ENCODE data around the gene FBXO27. TPM values are rescaled to one million over a fixed set of nuclear protein-coding genes. Genes with fewer than 3 reads are reported as not detected.
A peak's percentile ranks its signal among the peaks of the same experiment; 100 is the strongest.

FBXO27 gene
- total RNA-seq, 1 experiment from 2014 or later, result 3.8 TPM

- H3K27me3 Mint-ChIP-seq (ENCODE audit: insufficient read depth, unreplicated experiment), result no peaks in the 10 kb centered on the region
- BruUV-seq (replicated peaks), result TSS peak; percentile 66
- H3K4me3 Mint-ChIP-seq (ENCODE audit: unreplicated experiment), result peak within 1 kb of the TSS; percentile 100
- H3K4me1 Mint-ChIP-seq (ENCODE audit: low read depth, unreplicated experiment), result no peaks in the 10 kb centered on the region
- Histone ChIP-seq H3K4me1 (peaks cover 15% of the 10 kb centered on the region), H3K9me3 (peaks cover 7% of the 10 kb centered on the region), H3K4me3 (ENCODE audit: low read depth, low read length) (peak within 1 kb of the TSS; percentile 63), H3K27me3 (replicated peaks; ENCODE audit: control insufficient read depth, insufficient read depth, low read length) (no peaks in the 10 kb centered on the region), H3K36me3 (ENCODE audit: control insufficient read depth, insufficient read depth, low read length) (no peaks in the 10 kb centered on the region; the same call in 1 of the 2 replicates)
- ChIA-PET CTCF (interaction anchor here (0.6 to 2.4 kb wide), 16 partner anchors 8 to 573 kb away, joined by 3 to 15 read pairs (median 5); partner anchors contain the start of genes FAM98C, MRPS12 and SARS2), POLR2A (interaction anchor here (1.0 to 1.3 kb wide), 3 partner anchors 13 to 56 kb away, joined by 5 to 12 read pairs (median 5); partner anchors contain the start of gene MRPS12)
- DNase-seq, result peak; percentile 75 to 87
- no peak for TF ChIP-seq CTCF (IDR thresholded peaks at IDR 0.05; ENCODE audit: insufficient read depth in 1 of 2, low read depth in 1 of 2, low read length in 1 of 2, severe bottlenecking in 1 of 2, unreplicated experiment in 1 of 2)
- H3K36me3 Mint-ChIP-seq (ENCODE audit: insufficient read depth, unreplicated experiment), result peaks cover 35% of the 10 kb centered on the region
- peaks cover 4% of the 10 kb centered on the region for H3K9me3 Mint-ChIP-seq (ENCODE audit: unreplicated experiment)
- H3K27ac Mint-ChIP-seq (ENCODE audit: unreplicated experiment), result peak within 1 kb of the TSS; percentile 92
- intact Hi-C loops (cut with micrococcal nuclease; ENCODE audit: unreplicated experiment), result no loop called here
Measured at GRCh38 chr19:38975214-38975860, 57.0 kb downstream of the FBXO27 start, which contains the start of gene FBXO17. Gene FBXO17 (minus strand): TSS chr19:38975742. CDS start chr19:38950319, 25,423 bp downstream.

- H3K36me3 ChIP-seq (ENCODE audit: control insufficient read depth, insufficient read depth, low read length), result no peaks in the 10 kb centered on the region; the same call in 1 of the 2 replicates
- intact Hi-C loops (cut with micrococcal nuclease; ENCODE audit: unreplicated experiment), result no loop called here
- H3K4me3 Mint-ChIP-seq (ENCODE audit: unreplicated experiment), result peak overlapping the region; percentile 100
- no TSS peak for BruUV-seq (replicated peaks)
- POLR2A ChIA-PET, result interaction anchor here (0.6 kb wide), 1 partner anchor 114 kb away, joined by 6 read pairs; no protein-coding TSS in a partner anchor
- H3K9me3 Mint-ChIP-seq (ENCODE audit: unreplicated experiment), result no peaks in the 10 kb centered on the region
- no peaks in the 10 kb centered on the region for H3K4me1 Mint-ChIP-seq (ENCODE audit: low read depth, unreplicated experiment)
- TF ChIP-seq CTCF (IDR thresholded peaks at IDR 0.05; ENCODE audit: insufficient read depth in 1 of 2, low read depth in 1 of 2, low read length in 1 of 2, severe bottlenecking in 1 of 2, unreplicated experiment in 1 of 2), result no peak
- no peaks in the 10 kb centered on the region for H3K27me3 ChIP-seq (replicated peaks; ENCODE audit: control insufficient read depth, insufficient read depth, low read length)
- peak in 1 of 2 experiments; percentile 28 for DNase-seq
- CTCF ChIA-PET, result interaction anchor here (0.6 to 2.4 kb wide), 4 partner anchors 12 to 418 kb away, joined by 3 to 15 read pairs (median 4); no protein-coding TSS in a partner anchor
- peak overlapping the region; percentile 63 for H3K4me3 ChIP-seq (ENCODE audit: low read depth, low read length)
- peaks cover 35% of the 10 kb centered on the region for H3K36me3 Mint-ChIP-seq (ENCODE audit: insufficient read depth, unreplicated experiment)
- peaks cover 15% of the 10 kb centered on the region for H3K4me1 ChIP-seq
- H3K27ac Mint-ChIP-seq (ENCODE audit: unreplicated experiment), result peak overlapping the region; percentile 89
- H3K9me3 ChIP-seq, result peaks cover under 1% of the 10 kb centered on the region
- H3K27me3 Mint-ChIP-seq (ENCODE audit: insufficient read depth, unreplicated experiment), result no peaks in the 10 kb centered on the region
Measured at GRCh38 chr19:38974624-38975213, 57.6 kb downstream of the FBXO27 start.

Other genes with a start within 250 kb of the FBXO27 start
- not detected in 2 replicates for gene LGALS7B, start 243.3 kb downstream of the FBXO27 start, total RNA-seq (2022)
- gene LGALS4, start 219.6 kb downstream of the FBXO27 start, total RNA-seq (2022), result 1.6 and 2.2 TPM in 2 replicates
- gene ECH1, start 200.8 kb downstream of the FBXO27 start, total RNA-seq (2022), result 150 and 163 TPM in 2 replicates
- 443 and 446 TPM in 2 replicates for gene HNRNPL, start 182.6 kb downstream of the FBXO27 start, total RNA-seq (2022)
- 1.5 and 1.9 TPM in 2 replicates for gene RINL, start 154.3 kb downstream of the FBXO27 start, total RNA-seq (2022)
- 33.3 and 34.4 TPM in 2 replicates for gene SIRT2, start 132.9 kb downstream of the FBXO27 start, total RNA-seq (2022)
- gene NFKBIB, start 132.6 kb downstream of the FBXO27 start, total RNA-seq (2022), result 43.9 and 52.6 TPM in 2 replicates
- 0.68 TPM in 1 of 2 replicates, not detected in the other for gene CCER2, start 120.4 kb downstream of the FBXO27 start, total RNA-seq (2022)
- gene SARS2, start 101.8 kb downstream of the FBXO27 start, total RNA-seq (2022), result 66.6 and 85.1 TPM in 2 replicates
- 77.9 and 82.5 TPM in 2 replicates for gene MRPS12, start 101.6 kb downstream of the FBXO27 start, total RNA-seq (2022)
- 42.8 and 45.2 TPM in 2 replicates for gene FBXO17, start 56.8 kb downstream of the FBXO27 start, total RNA-seq (2022)
- 0.45 and 0.46 TPM in 2 replicates for gene ACP7, start 51.8 kb upstream of the FBXO27 start, total RNA-seq (2022)
- 98.6 and 112 TPM in 2 replicates for gene PAK4, start 93.2 kb upstream of the FBXO27 start, total RNA-seq (2022)
- gene NCCRP1, start 164.4 kb upstream of the FBXO27 start, total RNA-seq (2022), result 0.39 and 0.84 TPM in 2 replicates
- gene SYCN, start 171.7 kb upstream of the FBXO27 start, total RNA-seq (2022), result not detected in 2 replicates
- not detected in 2 replicates for gene IFNL3, start 212.5 kb upstream of the FBXO27 start, total RNA-seq (2022)
- gene IFNL4, start 216.3 kb upstream of the FBXO27 start, total RNA-seq (2022), result not detected in 2 replicates
- gene IFNL2, start 235.8 kb upstream of the FBXO27 start, total RNA-seq (2022), result not detected in 2 replicates

All from Caco-2 (cell line).